Spleen (tissue), 11 donors: ENCODE results near the gene PLD4. TPM values are rescaled to one million over a fixed set of nuclear protein-coding genes. Genes with fewer than 3 reads are reported as not detected.

Experiments used
- DNase-seq: peaks from one replicate; pipeline ENCODE4 v3.0.0-alpha.2; 2020
- H3K27ac ChIP-seq, 8 donors: fragments of 200-600 bp; sonication (generic) in 7 of 8; 1 replicate in 4 of 8; 2 replicates in 4 of 8; pipeline versions ENCODE4 v1.5.0 to v1.8.0; 2016 to 2021; ENCODE audit warnings: inconsistent platforms in 4 of 8, mild to moderate bottlenecking in 4 of 8, moderate library complexity in 1 of 8
- H3K27me3 ChIP-seq, 7 donors: fragments of 200-600 bp; sonication (generic) in 6 of 7; replicated peaks in 1 of 7; 1 replicate in 4 of 7; 2 replicates in 3 of 7; pipeline versions ENCODE4 v1.5.0 to v1.8.0; 2016 to 2021; ENCODE audit warnings: inconsistent platforms in 3 of 7, mild to moderate bottlenecking in 1 of 7
- H3K36me3 ChIP-seq, 6 donors: fragments of 200-600 bp; sonication (generic) in 5 of 6; 1 replicate in 4 of 6; 2 replicates in 2 of 6; pipeline versions ENCODE4 v1.5.0 to v1.8.0; 2016 to 2021; ENCODE audit warnings: inconsistent platforms in 2 of 6
- H3K4me1 ChIP-seq, 6 donors: fragments of 200-600 bp; sonication (generic) in 5 of 6; 1 replicate in 3 of 6; 2 replicates in 3 of 6; pipeline versions ENCODE4 v1.5.0 to v1.8.0; 2016 to 2021; ENCODE audit warnings: inconsistent platforms in 3 of 6
- H3K4me3 ChIP-seq, 8 donors: fragments of 200-600 bp; sonication (generic) in 7 of 8; 1 replicate in 4 of 8; 2 replicates in 4 of 8; pipeline versions ENCODE4 v1.5.0 to v1.8.0; 2016 to 2021; ENCODE audit warnings: inconsistent platforms in 4 of 8, mild to moderate bottlenecking in 4 of 8, moderate library complexity in 2 of 8
- H3K9me3 ChIP-seq, 8 donors: fragments of 200-600 bp; sonication (generic) in 7 of 8; 1 replicate in 4 of 8; 2 replicates in 4 of 8; pipeline versions ENCODE4 v1.5.0 to v1.8.0; 2016 to 2021; ENCODE audit warnings: inconsistent platforms in 4 of 8
- POLR2A ChIP-seq, 3 donors: fragments of 450-650 bp; IDR thresholded peaks; one replicate each; pipeline ENCODE4 v1.5.1; 2017; ENCODE audit warnings: antibody characterized with exemption in 3 of 3, mild to moderate bottlenecking in 1 of 3
- POLR2AphosphoS5 ChIP-seq, 3 donors: sonication (generic); formaldehyde crosslinking; IDR thresholded peaks; one replicate each; pipeline ENCODE4 v1.5.1; 2017; ENCODE audit warnings: antibody characterized with exemption in 3 of 3
- WGBS, 5 donors: extraction: QIAGEN DNeasy Blood & Tissue Kit in 3 of 5; methylation state at CpG; one replicate each; pipeline versions ENCODE4 v1.1.5 to v1.1.7; 2013 to 2018; 5-methylcytosine and 5-hydroxymethylcytosine counted together
- intact Hi-C: fragments of 100-400 bp; cut with DNase I; formaldehyde crosslinking; loops from one replicate; pipeline ENCODE4 v1.15.0; 2023; ENCODE audit warnings: low total_unique reads
- polyA plus RNA-seq, 3 donors: library from polyadenylated mRNA; stranded (reverse); fragments of 200-250 nt; gene quantifications; one replicate each; pipeline ENCODE4 v1.2.1, GENCODE V29; 2013
- total RNA-seq, 7 donors: library from RNA; depleted of rRNA in 3 of 7; stranded (reverse); fragments of >200 nt in 3 of 7; fragmentation: NEBNext Ultra II Directional in 4 of 7; extraction: Animal tissue kit (Norgen Biotek cat#: 25700) in 4 of 7; gene quantifications; one replicate each; pipeline versions ENCODE4 v1.1.0 to v1.2.1, GENCODE V29; 2016 to 2021
- TF ChIP-seq, protein P1 (sequence below), 11 experiments: fragments of 200-600 bp in 7 of 11; fragments of 450-650 bp in 4 of 11; sonication (generic) in 4 of 11; IDR thresholded peaks in 8 of 11; conservative IDR thresholded peaks in 3 of 11; 1 replicate in 7 of 11; 2 replicates in 4 of 11; pipeline versions ENCODE4 v1.4.0 to v1.8.0; 2016 to 2021; ENCODE audit warnings: antibody characterized with exemption in 11 of 11, inconsistent platforms in 4 of 11, mild to moderate bottlenecking in 1 of 11
- donor health status: healthy with polysubstance abuse.
- donor health status: DM: no; HTN: no; CAD: no; lungs with moderate emphysema.
- donor health status: DM: no; HTN: no; CAD: no.
- donor health status: Bipolar disorder and iron deficiency.
- donor health status: healthy.
- donor health status: DM: no; HTN: no; CAD: no.
- donor health status: DM: yes; HTN: yes; CAD: no.

The PLD4 gene
- total and polyA plus RNA-seq, 10 donors: 5.4 to 31.3 (median 22.9) TPM

DNA sequence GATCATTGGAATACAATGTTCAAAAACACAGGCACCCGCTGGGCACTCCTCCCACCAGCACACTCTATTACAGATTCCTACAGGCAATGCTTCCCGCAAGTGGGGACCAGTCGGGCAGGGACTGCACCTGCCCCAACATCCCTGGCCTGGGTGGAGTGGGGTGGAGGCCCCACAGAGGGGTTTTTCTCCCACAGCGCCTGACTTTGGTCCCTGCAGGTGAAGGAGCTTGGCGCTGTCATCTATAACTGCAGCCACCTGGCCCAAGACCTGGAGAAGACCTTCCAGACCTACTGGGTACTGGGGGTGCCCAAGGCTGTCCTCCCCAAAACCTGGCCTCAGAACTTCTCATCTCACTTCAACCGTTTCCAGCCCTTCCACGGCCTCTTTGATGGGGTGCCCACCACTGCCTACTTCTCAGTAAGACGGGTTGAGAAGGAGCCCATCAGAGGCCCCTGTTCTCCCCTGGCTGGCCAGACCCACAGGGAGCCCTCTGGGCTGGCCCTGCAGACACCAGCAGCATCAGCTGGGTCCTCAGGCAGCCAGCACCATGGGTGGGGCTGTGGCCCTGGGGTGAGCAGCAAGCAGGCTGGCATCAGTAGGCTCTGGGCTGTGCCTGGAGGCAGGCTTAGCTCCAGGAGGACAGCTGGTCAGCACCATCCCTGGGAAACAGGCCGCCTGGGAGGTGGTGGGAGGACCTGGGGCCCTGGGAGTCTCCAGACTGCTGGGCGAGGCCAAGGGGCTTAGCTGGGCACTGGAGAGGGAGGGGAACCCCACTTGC, 6.0 kb downstream of the PLD4 start:
- no peak for DNase-seq
- TF ChIP-seq, protein P1, sequence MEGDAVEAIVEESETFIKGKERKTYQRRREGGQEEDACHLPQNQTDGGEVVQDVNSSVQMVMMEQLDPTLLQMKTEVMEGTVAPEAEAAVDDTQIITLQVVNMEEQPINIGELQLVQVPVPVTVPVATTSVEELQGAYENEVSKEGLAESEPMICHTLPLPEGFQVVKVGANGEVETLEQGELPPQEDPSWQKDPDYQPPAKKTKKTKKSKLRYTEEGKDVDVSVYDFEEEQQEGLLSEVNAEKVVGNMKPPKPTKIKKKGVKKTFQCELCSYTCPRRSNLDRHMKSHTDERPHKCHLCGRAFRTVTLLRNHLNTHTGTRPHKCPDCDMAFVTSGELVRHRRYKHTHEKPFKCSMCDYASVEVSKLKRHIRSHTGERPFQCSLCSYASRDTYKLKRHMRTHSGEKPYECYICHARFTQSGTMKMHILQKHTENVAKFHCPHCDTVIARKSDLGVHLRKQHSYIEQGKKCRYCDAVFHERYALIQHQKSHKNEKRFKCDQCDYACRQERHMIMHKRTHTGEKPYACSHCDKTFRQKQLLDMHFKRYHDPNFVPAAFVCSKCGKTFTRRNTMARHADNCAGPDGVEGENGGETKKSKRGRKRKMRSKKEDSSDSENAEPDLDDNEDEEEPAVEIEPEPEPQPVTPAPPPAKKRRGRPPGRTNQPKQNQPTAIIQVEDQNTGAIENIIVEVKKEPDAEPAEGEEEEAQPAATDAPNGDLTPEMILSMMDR (IDR thresholded peaks at IDR 0.05 in 8 of 11, conservative IDR thresholded peaks at IDR 0.05 in 3 of 11): no peak
- no peak for TF ChIP-seq POLR2AphosphoS5 (IDR thresholded peaks at IDR 0.05)
- no peak for TF ChIP-seq POLR2A (IDR thresholded peaks at IDR 0.05)
- H3K27ac ChIP-seq: no peak overlapping the region
- H3K36me3 ChIP-seq: no peaks in the 10 kb centered on the region
- intact Hi-C loops: no loop called here
- peaks cover 10 to 57% (median 36%) of the 10 kb centered on the region in 6 donors for H3K4me1 ChIP-seq
- H3K27me3 ChIP-seq: peaks cover 0 to 55% (median 3%) of the 10 kb centered on the region in 7 donors
- WGBS, 5 donors: 82 to 92% (median 86%) methylated on average over 10 of the region's 10 CpGs
- no peaks in the 10 kb centered on the region for H3K9me3 ChIP-seq
- H3K4me3 ChIP-seq: no peak overlapping the region

DNA sequence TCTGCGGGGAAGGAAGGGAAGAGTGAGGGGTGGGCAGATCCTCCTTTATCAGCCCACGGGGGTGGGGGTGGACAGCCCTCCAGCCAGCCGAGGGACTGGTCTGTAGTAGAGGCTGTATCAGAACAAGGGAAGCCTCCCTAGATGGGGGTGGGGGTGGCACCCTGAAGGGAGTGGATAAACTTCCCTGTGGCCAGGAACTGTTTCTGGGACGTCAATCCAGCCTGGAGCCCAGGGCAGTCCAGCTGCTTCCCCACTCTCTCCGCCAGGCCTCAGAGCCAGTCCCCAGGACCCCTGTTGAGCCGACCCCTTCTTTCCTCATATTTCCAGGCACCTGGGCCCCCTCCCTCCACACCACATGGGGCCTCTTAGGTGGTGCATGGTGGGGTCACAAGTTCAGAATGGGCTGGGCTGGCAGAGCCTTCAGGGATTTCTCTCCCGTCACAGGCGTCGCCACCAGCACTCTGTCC, 6.7 kb downstream of the PLD4 start:
- Histone ChIP-seq H3K27ac (no peak overlapping the region), H3K4me3 (no peak overlapping the region), H3K4me1 (peaks cover 6 to 50% (median 30%) of the 10 kb centered on the region in 6 donors), H3K36me3 (no peaks in the 10 kb centered on the region), H3K9me3 (no peaks in the 10 kb centered on the region), H3K27me3 (peaks cover 0 to 55% (median 3%) of the 10 kb centered on the region in 7 donors)
- WGBS, 5 donors: 70 to 84% (median 78%) methylated on average over 8 to 9 of the region's 9 CpGs
- TF ChIP-seq, protein P1 (IDR thresholded peaks at IDR 0.05 in 8 of 11, conservative IDR thresholded peaks at IDR 0.05 in 3 of 11): no peak
- TF ChIP-seq POLR2AphosphoS5 (IDR thresholded peaks at IDR 0.05) (no peak), POLR2A (IDR thresholded peaks at IDR 0.05) (no peak)
- intact Hi-C loops: no loop called here
- DNase-seq: no peak

DNA sequence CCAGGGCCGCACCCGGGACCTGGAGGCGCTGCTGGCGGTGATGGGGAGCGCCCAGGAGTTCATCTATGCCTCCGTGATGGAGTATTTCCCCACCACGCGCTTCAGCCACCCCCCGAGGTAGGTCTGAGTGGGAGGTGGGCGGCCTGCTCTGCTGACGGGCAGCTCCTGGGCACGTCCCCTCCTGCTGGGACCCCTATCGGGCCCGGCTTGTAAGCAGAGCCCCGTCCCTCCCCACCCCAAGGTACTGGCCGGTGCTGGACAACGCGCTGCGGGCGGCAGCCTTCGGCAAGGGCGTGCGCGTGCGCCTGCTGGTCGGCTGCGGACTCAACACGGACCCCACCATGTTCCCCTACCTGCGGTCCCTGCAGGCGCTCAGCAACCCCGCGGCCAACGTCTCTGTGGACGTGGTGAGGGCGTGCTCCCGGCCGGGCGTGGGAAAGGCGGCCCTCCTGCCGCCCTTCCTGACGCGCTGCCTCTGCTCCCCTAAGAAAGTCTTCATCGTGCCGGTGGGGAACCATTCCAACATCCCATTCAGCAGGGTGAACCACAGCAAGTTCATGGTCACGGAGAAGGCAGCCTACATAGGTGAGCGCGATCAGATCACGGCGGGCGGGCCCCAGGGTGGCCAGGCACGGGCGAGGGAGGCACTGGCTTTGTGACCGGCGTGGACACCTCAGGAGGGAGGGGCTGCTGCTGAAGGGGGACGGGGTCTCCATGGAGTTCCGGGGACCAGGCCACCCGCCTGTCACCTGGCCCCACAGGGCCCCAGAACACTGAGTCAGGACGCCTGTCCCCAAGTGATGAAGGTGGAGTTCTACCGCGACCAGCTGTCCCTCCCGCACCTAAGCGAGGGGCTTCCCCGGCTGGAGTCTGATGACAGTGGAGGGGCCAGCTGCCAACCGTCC, 7.3 kb downstream of the PLD4 start:
- Histone ChIP-seq H3K9me3 (no peaks in the 10 kb centered on the region), H3K27ac (no peak overlapping the region), H3K36me3 (no peaks in the 10 kb centered on the region), H3K4me1 (peaks cover 4 to 44% (median 24%) of the 10 kb centered on the region in 6 donors), H3K27me3 (peaks cover 0 to 51% (median 3%) of the 10 kb centered on the region in 7 donors), H3K4me3 (peak overlapping the region in 7 of 8 donors; percentile 49 to 76 (median 54))
- 65 to 82% (median 76%) methylated on average over 40 to 64 of the region's 64 CpGs for WGBS, 5 donors
- intact Hi-C loops: no loop called here
- no peak for TF ChIP-seq POLR2AphosphoS5 (IDR thresholded peaks at IDR 0.05)
- no peak for TF ChIP-seq POLR2A (IDR thresholded peaks at IDR 0.05)
- TF ChIP-seq, protein P1 (IDR thresholded peaks at IDR 0.05 in 8 of 11, conservative IDR thresholded peaks at IDR 0.05 in 3 of 11): no peak
- DNase-seq: no peak
